GM21360 (cell line): ENCODE data around the gene MANSC1.

Experiments used
- ATAC-seq: cut with Tn5 transposase; IDR thresholded peaks from one replicate; pipeline ENCODE4 v1.9.1; 2021; ENCODE audit warnings: mild to moderate bottlenecking, moderate library complexity; ENCODE audit not compliant: unreplicated experiment

The MANSC1 gene

GRCh38 chr12:12349711-12350665 lies at the start of gene MANSC1:
Gene MANSC1 (minus strand): TSS chr12:12350242. CDS start chr12:12343314, 6,928 bp downstream.
- no peak for ATAC-seq

- ATAC-seq = no peak
These were observed 49.1 kb upstream of the MANSC1 start for GRCh38 chr12:12399161-12399560.

DNA sequence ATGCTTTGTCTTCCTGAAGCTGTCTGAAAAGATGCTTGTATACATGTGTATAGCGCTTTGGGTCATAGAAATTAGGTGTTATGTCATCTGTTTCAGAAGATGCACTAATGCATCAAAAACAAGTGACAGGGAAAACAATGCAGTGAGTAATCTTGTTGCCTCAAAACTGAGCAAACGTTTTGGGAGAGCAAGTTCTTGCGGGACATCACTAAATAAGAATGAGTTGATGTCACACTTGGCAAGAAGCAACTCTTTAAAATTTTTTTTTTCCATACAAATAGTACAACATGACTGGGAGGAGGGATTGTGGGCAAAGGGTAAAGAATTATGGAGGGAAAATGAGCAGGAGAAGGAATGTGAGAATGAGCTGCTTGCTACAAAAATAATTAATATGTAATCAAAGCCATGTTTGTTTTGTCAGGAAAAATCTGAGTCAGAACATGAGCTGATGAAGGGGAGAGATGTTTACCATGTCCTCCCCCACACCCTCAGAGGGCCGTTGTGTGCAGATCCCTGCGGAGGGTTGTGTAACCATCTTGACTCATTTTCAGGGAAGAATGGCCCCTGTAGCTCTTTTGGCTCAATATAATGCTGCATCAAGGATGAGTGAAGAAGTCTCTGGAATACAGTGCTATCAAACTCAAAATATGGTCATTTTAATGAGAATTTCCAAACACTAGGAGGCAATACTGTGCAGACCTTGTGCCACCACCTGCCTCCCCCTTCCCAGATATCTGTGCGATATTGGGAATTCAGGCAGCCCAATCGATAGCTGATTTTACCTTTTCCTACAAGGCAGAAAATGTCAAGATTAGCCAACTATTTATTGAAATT lies 48.2 kb upstream of the MANSC1 start:
- ATAC-seq = no peak

DNA sequence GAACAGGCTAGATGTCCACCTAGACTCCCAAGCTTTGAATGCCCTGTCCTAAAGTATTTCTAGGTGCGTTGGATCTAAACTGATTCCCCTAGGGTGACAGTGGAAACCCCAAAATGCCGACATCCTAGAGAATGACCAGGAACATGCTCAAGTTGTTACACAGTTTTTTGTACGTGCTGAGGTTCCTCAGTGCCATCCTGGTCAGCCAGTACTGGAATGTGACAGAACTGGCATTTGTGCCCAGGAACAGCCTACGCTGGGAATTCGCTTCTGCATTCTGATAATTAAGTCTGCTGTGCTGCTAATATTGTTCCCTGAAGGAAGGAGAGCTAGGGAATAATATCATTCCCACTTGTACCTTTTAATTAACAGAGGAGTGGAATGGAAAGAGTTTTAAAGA lies 47.1 kb upstream of the MANSC1 start:
- ATAC-seq = no peak

DNA sequence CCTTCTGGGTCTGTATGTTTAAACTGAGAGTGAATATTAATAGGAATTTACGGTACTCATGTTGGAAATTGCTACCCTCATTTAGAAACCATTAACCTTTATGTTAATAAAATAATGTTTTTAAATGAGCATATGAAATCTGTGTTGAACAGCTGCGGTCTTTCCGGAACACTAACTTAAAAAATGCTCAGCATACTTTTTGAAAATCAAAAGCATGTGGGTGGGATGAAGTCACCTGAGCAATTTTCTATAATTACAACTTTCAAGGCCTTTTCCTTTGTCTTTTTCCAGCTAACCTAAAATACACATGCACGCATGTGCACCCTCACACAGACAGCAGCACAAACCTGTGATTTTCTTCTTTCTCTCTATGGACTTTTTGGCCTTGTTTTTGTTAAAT lies 46.7 kb upstream of the MANSC1 start:
- ATAC-seq = no peak

GRCh38 chr12:12393171-12393570 lies 43.1 kb upstream of the MANSC1 start:
- no peak for ATAC-seq

DNA sequence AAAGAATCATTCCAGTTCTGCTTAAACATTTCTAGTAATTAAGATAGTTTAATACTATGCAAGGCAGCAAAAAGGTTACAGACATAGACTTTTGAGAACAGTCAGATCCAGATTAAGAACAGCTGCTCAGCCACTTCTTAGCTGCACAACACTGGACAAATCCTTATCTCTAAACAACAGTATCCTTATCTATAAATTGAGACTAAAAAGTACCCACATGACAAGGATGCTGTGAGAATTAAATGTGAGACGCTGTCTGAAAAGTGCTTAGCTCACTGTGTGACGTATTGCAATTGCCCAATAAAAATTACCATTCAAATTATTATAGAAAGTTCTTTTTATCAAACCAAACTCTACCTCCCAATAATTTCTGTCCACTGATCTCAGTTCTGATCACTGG lies 42.4 kb upstream of the MANSC1 start:
- no peak for ATAC-seq

DNA sequence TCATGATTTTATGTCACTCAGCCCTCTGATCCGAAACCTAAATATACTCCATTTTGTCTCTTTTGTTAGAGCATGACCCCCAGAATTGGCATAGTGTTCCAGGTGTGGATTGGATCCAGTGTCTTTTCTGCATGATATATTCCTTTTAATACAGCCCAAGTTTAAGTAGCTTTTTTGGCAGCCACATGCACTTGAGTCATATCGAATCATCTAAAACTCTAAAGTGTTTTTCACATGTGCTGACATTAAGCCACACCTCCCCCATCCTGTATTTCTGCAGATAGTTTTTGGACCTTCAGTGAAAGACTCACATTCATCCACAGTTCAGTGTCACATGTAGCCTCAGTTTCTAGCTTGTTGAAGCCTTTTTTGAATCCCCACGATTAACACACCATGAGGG lies 37.5 kb upstream of the MANSC1 start:
- no peak for ATAC-seq

DNA sequence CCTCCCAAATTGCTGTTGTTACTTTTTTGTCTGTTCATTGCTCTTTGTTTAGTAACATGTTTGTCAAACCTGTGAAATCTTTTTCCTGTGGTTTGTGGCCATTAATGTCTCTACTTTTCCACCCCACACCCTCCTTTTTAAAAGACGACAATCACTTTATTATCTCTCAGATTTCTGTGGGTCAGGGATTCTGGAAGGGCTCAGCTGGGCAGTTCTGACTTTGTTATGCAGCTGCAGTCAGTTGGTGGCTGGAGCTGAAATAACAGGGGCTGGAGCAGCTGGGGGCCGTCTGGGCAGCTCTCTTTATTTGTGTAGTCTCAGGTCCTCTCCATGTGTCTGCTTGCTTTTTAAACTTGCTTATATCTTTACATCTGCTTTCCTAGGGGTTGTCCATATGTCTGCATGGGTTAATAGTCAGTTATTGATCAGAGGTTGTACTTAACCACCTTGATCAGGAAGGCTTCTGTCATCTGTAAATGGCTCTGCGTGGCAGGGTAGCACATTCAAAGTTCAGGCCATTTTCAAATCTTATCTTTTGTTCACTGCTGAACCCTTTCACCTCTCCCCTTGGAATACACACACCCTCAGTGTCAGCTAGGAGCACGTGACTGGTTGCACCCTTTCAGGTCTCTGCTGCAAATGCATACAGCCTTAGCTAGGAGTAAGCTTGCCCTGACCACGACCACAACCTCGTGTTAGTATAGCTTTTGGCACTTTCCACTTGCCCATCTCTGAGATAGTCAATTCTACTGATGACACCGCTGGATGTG lies 34.7 kb upstream of the MANSC1 start:
- no peak for ATAC-seq

GRCh38 chr12:12381982-12382381 lies 31.9 kb upstream of the MANSC1 start:
- no peak for ATAC-seq

- ATAC-seq = no peak
These were observed 31.0 kb upstream of the MANSC1 start for GRCh38 chr12:12380949-12381593.

DNA sequence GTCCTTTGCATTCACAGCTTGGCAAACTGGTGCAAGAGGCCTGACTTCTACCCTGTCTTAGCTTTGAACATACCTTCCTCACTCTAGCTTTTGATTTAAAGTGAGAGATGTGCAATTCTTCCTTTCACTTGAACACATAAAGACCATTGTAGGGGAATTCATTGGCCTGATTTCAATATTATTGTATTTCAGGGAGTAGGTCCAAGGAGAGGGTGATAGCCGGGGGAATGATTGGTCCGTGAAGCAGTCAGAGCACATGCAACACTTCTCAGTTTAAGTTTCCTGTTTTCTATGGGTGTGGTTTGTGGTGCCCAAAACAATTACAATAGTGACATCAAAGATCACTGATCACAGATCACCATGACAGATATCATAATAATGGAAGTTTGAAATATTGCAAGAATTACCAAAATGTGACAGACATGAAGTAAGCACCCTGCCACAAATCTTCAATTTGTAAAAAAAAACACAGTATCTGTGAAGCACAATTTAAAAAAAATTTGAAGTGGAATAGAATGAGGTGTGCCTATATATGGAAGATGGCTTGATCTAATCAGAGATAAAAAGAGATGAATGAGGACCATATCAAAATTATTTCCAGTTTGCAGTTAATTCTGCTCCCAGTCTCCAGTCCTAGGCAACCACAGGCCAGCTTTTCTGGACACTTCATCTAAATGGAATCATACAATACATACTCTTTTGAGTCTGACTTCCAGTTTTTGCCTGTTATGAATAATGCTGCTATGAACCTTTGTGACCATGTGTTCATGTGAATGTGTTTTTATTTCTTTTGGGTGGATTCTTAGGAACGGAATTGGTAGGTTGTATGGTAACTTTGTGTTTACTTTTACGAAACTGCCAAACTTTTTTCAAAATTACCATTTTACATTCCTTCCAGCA lies 30.0 kb upstream of the MANSC1 start:
- no peak for ATAC-seq

- ATAC-seq = no peak
These were observed 28.6 kb upstream of the MANSC1 start for GRCh38 chr12:12378616-12379015.

- no peak for ATAC-seq
These were observed 26.8 kb upstream of the MANSC1 start for GRCh38 chr12:12376646-12377448.

GRCh38 chr12:12372946-12373722 lies 23.1 kb upstream of the MANSC1 start:
- no peak for ATAC-seq

DNA sequence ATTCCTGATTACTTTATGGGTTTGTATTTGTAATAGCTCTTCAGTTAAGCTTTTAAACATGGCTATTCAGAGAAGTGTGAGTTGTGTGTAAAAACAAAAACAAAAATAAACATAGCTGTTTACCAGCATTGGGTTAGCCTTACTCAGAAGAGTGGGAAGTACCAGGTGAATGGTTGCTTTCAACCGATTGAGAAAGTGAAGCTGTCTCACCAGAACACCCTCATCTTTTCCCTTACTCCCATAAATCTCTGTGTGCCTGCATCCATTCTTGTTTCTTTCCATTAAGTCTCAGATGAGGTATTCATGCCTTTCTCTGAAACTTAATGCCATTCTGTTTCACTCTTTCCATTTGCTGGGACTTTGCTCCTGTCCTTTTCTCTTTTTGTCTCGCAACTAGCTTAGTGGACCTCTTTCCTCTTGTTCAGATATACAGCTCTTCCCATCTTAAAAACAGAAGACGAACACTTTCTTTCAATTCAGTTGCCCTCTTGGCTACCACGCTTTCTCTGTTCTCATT lies 17.5 kb upstream of the MANSC1 start:
- ATAC-seq = no peak

- ATAC-seq = no peak
These were observed 16.8 kb upstream of the MANSC1 start for GRCh38 chr12:12366701-12367481.
